ENCODE results near the gene KIRREL3.

Gene KIRREL3

GRCh38 chr11:126870021-126870420 lies 130.5 kb downstream of the KIRREL3 start:
- no peak for DNase-seq (ENCODE audit: low spot score)

- DNase-seq (ENCODE audit: low spot score), result no peak
These were observed 131.8 kb downstream of the KIRREL3 start for GRCh38 chr11:126868741-126869140.

- DNase-seq (ENCODE audit: low spot score), result no peak
These were observed 135.6 kb downstream of the KIRREL3 start for GRCh38 chr11:126864934-126865333.

- DNase-seq (ENCODE audit: low spot score), result no peak
These were observed 137.1 kb downstream of the KIRREL3 start for GRCh38 chr11:126863294-126863997.

GRCh38 chr11:126862664-126863243 lies 137.8 kb downstream of the KIRREL3 start:
- no peak for DNase-seq (ENCODE audit: low spot score)

GRCh38 chr11:126861796-126862459 lies 138.6 kb downstream of the KIRREL3 start:
- DNase-seq (ENCODE audit: low spot score), result no peak

- no peak for DNase-seq (ENCODE audit: low spot score)
These were observed 142.4 kb downstream of the KIRREL3 start for GRCh38 chr11:126857860-126858808.

- no peak for DNase-seq (ENCODE audit: low spot score)
These were observed 145.0 kb downstream of the KIRREL3 start for GRCh38 chr11:126855536-126855935.

- DNase-seq (ENCODE audit: low spot score), result no peak
These were observed 146.8 kb downstream of the KIRREL3 start for GRCh38 chr11:126853732-126854131.

GRCh38 chr11:126844789-126845188 lies 155.8 kb downstream of the KIRREL3 start:
- no peak for DNase-seq (ENCODE audit: low spot score)

GRCh38 chr11:126843096-126843495 lies 157.5 kb downstream of the KIRREL3 start:
- DNase-seq (ENCODE audit: low spot score), result no peak

GRCh38 chr11:126841999-126842398 lies 158.6 kb downstream of the KIRREL3 start:
- DNase-seq (ENCODE audit: low spot score), result no peak

GRCh38 chr11:126840975-126841374 lies 159.6 kb downstream of the KIRREL3 start:
- no peak for DNase-seq (ENCODE audit: low spot score)

GRCh38 chr11:126840201-126840886 lies 160.2 kb downstream of the KIRREL3 start:
- DNase-seq (ENCODE audit: low spot score), result no peak

GRCh38 chr11:126839496-126839895 lies 161.1 kb downstream of the KIRREL3 start:
- no peak for DNase-seq (ENCODE audit: low spot score)

GRCh38 chr11:126838779-126839178 lies 161.8 kb downstream of the KIRREL3 start:
- DNase-seq (ENCODE audit: low spot score), result no peak

- no peak for DNase-seq (ENCODE audit: low spot score)
These were observed 163.0 kb downstream of the KIRREL3 start for GRCh38 chr11:126837581-126837980.

- no peak for DNase-seq (ENCODE audit: low spot score)
These were observed 166.0 kb downstream of the KIRREL3 start for GRCh38 chr11:126834573-126834972.

- no peak for DNase-seq (ENCODE audit: low spot score)
These were observed 166.4 kb downstream of the KIRREL3 start for GRCh38 chr11:126834149-126834548.

GRCh38 chr11:126833065-126833464 lies 167.5 kb downstream of the KIRREL3 start:
- DNase-seq (ENCODE audit: low spot score), result no peak

GRCh38 chr11:126832387-126832786 lies 168.2 kb downstream of the KIRREL3 start:
- no peak for DNase-seq (ENCODE audit: low spot score)
